Measurements from ENCODE around the gene C3orf22.
"Not testable (repeated sequence)": the region's sequence is repeated elsewhere in the genome, so short reads cannot be mapped to it uniquely, and the experiment has no call there.

C3orf22 gene

DNA sequence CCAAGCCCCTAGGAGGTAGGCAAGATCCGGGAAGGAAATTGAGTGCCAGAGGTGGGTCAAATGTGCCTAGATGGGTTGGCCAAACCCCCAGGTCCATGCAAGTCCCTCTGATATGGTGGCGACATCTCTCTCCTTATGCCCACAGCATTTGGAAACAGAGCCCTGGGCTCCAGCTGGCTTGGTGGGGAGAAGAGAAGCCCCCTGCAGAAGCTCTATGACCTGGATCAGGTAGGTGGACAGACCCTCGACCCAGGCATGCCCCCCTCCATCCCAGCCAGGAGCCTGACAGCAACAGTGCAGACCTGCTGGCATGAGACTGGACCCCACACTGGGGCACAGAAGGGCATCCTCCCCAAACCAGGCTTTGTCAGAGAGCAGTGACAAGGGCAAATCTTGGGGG is 22.6 kb downstream of the C3orf22 start:
- TF ChIP-seq GABPA (IDR thresholded peaks at IDR 0.05; ENCODE audit: low read depth) (no peak), SPI1 (IDR thresholded peaks at IDR 0.05; ENCODE audit: borderline replicate concordance, low read depth) (no peak), REST (IDR thresholded peaks at IDR 0.05; ENCODE audit: insufficient replicate concordance, low read depth) (no peak), POLR2AphosphoS5 (IDR thresholded peaks at IDR 0.05; ENCODE audit: low read depth) (no peak)
- TF ChIP-seq, protein P1, sequence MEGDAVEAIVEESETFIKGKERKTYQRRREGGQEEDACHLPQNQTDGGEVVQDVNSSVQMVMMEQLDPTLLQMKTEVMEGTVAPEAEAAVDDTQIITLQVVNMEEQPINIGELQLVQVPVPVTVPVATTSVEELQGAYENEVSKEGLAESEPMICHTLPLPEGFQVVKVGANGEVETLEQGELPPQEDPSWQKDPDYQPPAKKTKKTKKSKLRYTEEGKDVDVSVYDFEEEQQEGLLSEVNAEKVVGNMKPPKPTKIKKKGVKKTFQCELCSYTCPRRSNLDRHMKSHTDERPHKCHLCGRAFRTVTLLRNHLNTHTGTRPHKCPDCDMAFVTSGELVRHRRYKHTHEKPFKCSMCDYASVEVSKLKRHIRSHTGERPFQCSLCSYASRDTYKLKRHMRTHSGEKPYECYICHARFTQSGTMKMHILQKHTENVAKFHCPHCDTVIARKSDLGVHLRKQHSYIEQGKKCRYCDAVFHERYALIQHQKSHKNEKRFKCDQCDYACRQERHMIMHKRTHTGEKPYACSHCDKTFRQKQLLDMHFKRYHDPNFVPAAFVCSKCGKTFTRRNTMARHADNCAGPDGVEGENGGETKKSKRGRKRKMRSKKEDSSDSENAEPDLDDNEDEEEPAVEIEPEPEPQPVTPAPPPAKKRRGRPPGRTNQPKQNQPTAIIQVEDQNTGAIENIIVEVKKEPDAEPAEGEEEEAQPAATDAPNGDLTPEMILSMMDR (IDR thresholded peaks at IDR 0.05; ENCODE audit: insufficient read depth, low read length) = no peak
- H3K4me3 ChIP-seq (replicated peaks; ENCODE audit: insufficient read depth, low read length) = no peak overlapping the region
- no peaks in the 10 kb centered on the region for H3K27me3 ChIP-seq (ENCODE audit: insufficient read depth, poor library complexity, severe bottlenecking)
- no peak for DNase-seq (ENCODE audit: low read depth in 1 of 2, low spot score in 1 of 2)
- H3K27ac ChIP-seq (replicated peaks) = no peak overlapping the region

DNA sequence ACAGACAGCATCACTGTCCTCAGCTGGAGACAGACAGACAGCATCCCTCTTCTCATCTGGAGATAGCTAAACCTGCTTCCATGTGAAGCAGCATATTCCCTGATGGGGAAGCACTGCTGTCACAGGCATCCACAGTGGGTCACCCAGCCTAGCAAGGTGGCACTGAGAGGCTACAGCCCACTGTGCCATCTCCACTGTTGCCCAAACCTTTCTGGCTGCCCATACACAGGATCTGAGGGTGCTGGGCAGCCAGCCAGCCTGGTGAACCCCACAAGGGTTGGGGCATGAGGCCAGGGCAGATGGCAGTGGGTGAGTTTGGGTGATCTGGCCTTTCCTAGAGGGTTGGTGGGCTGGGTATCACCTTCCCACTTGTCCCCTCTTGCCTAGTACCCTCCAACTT is 23.1 kb downstream of the C3orf22 start:
- H3K27me3 ChIP-seq (ENCODE audit: insufficient read depth, poor library complexity, severe bottlenecking) = no peaks in the 10 kb centered on the region
- no peak overlapping the region for H3K27ac ChIP-seq (replicated peaks)
- no peak overlapping the region for H3K4me3 ChIP-seq (replicated peaks; ENCODE audit: insufficient read depth, low read length)
- TF ChIP-seq SPI1 (IDR thresholded peaks at IDR 0.05; ENCODE audit: borderline replicate concordance, low read depth) = no peak
- TF ChIP-seq POLR2AphosphoS5 (IDR thresholded peaks at IDR 0.05; ENCODE audit: low read depth) = no peak
- no peak for TF ChIP-seq REST (IDR thresholded peaks at IDR 0.05; ENCODE audit: insufficient replicate concordance, low read depth)
- TF ChIP-seq, protein P1 (IDR thresholded peaks at IDR 0.05; ENCODE audit: insufficient read depth, low read length) = no peak
- no peak for TF ChIP-seq GABPA (IDR thresholded peaks at IDR 0.05; ENCODE audit: low read depth)
- no peak for DNase-seq (ENCODE audit: low read depth in 1 of 2, low spot score in 1 of 2)

DNA sequence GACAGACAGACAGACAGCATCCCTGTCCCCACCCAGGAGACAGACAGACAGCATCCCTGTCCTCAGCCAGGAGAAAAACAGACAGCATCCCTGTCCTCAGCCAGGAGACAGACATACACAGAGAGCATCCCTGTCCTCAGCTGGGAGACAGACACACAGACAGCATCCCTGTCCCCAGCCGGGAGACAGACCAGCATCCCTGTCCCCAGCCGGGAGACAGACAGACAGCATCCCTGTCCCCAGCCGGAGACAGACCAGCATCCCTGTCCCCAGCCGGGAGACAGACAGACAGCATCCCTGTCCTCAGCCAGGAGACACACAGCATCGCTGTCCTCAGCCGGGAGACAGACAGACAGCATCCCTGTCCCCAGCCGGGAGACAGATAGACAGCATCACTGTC is 24.0 kb downstream of the C3orf22 start:
- DNase-seq (ENCODE audit: low read depth in 1 of 2, low spot score in 1 of 2); H3K4me3 ChIP-seq (replicated peaks; ENCODE audit: insufficient read depth, low read length); H3K27ac ChIP-seq (replicated peaks); H3K27me3 ChIP-seq (ENCODE audit: insufficient read depth, poor library complexity, severe bottlenecking): not testable (repeated sequence)

DNA sequence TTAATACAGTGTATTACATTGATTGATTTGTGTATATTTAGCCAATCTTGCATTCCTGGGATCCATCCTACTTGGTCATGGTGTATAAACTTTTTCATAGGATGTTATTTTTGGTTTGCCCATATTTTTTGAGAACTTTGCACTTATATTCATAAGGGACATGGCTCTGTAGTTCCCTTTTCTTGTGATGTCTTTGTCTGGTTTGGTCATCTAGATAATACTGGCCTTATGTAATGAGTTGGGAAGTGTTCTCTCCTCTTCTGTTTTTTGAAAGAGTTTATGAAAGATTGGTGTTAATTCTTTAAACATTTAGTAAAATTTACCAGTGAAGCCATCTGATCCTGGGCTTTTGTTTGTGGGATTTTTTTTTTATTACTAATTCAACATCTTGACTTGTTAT is 25.2 kb downstream of the C3orf22 start:
- H3K4me3 ChIP-seq (replicated peaks; ENCODE audit: insufficient read depth, low read length) = no peak overlapping the region
- TF ChIP-seq SPI1 (IDR thresholded peaks at IDR 0.05; ENCODE audit: borderline replicate concordance, low read depth) = peak; percentile 1; the same call in 1 of the 2 replicates
- no peak for TF ChIP-seq POLR2AphosphoS5 (IDR thresholded peaks at IDR 0.05; ENCODE audit: low read depth)
- no peak for DNase-seq (ENCODE audit: low read depth in 1 of 2, low spot score in 1 of 2)
- H3K27ac ChIP-seq (replicated peaks) = no peak overlapping the region; the same call in 1 of the 2 replicates
- no peaks in the 10 kb centered on the region for H3K27me3 ChIP-seq (ENCODE audit: insufficient read depth, poor library complexity, severe bottlenecking)

- Histone ChIP-seq H3K27ac (replicated peaks) (peak overlapping the region; percentile 93), H3K27me3 (ENCODE audit: insufficient read depth, poor library complexity, severe bottlenecking) (no peaks in the 10 kb centered on the region), H3K4me3 (replicated peaks; ENCODE audit: insufficient read depth, low read length) (no peak overlapping the region)
- no peak for DNase-seq (ENCODE audit: low read depth in 1 of 2, low spot score in 1 of 2)
- no peak for TF ChIP-seq REST (IDR thresholded peaks at IDR 0.05; ENCODE audit: insufficient replicate concordance, low read depth)
- TF ChIP-seq, protein P1 (IDR thresholded peaks at IDR 0.05; ENCODE audit: insufficient read depth, low read length) = no peak
- no peak for TF ChIP-seq SPI1 (IDR thresholded peaks at IDR 0.05; ENCODE audit: borderline replicate concordance, low read depth)
- TF ChIP-seq GABPA (IDR thresholded peaks at IDR 0.05; ENCODE audit: low read depth) = no peak
- TF ChIP-seq POLR2AphosphoS5 (IDR thresholded peaks at IDR 0.05; ENCODE audit: low read depth) = no peak
Observed at GRCh38 chr3:126531051-126531330, 27.7 kb downstream of the C3orf22 start.
